ENCODE results near the gene UBQLN3.
A peak's percentile ranks its signal among the peaks of the same experiment; 100 is the strongest.

UBQLN3 gene

GRCh38 chr11:5504403-5504921 lies 5.3 kb downstream of the UBQLN3 start:
- DNase-seq = peak; percentile 11

DNA sequence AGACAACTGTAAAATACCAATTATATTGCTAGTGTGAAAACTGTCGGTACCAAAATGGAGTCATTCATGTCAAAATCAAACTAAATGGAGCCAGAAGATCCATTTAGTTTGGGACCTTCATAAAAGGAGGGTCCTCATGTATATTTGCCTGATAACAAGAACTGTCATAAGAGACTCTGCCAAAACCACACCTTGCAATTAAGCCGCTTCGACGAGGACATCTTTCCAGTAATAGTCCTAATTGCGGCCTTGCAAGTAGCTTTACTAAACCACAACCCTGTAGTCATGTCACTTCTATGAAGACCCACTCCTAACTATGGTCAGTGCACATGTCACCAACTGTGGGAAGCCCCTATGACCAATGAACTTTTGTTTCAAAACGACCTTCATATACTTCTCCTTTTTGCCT lies 9.4 kb downstream of the UBQLN3 start:
- no peak for DNase-seq

GRCh38 chr11:5499671-5500070 lies 10.1 kb downstream of the UBQLN3 start:
- no peak for DNase-seq

DNA sequence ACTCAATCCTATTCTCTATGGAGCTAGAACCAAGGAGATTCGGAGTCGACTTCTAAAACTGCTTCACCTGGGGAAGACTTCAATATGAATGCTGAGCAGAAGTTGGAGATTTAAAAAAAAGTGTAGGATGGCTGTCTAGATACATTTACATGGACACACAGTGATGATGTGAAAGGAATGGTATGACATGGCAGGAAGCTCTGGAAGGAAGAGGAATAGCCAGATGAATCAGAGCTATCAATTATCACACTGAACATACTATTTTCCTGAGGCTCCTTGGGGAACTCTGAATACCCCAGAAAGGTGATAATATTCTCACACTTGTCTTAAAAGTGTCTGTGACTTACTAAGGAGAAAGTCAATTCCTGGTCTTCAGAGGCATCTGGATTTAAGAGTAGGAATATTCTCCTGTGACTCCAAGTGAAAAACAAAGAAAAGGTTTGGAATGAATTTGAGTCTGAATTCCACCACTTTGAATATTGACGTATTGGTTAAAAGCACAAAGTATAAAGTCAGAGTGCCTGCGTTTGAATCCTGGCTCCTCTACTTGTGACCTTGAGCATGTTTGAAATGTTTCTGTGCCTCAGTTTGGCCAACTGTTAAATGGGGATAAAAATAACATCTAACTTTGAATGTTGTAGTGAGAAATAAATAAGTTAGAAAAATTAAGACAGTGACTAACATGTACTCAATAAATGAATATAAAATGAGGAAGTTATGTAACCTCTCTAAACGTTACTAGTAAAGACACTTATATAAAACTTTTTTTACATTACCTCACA lies 20.0 kb downstream of the UBQLN3 start:
- no peak for DNase-seq

DNA sequence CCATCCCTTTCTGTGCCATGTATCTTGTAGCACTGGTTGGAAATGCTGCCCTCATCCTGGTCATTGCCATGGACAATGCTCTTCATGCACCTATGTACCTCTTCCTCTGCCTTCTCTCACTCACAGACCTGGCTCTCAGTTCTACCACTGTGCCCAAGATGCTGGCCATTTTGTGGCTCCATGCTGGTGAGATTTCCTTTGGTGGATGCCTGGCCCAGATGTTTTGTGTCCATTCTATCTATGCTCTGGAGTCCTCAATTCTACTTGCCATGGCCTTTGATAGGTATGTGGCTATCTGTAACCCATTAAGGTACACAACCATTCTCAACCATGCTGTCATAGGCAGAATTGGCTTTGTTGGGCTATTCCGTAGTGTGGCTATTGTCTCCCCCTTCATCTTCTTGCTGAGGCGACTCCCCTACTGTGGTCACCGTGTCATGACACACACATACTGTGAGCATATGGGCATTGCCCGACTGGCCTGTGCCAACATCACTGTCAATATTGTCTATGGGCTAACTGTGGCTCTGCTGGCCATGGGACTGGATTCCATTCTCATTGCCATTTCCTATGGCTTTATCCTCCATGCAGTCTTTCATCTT lies 20.9 kb downstream of the UBQLN3 start:
- DNase-seq = no peak

DNA sequence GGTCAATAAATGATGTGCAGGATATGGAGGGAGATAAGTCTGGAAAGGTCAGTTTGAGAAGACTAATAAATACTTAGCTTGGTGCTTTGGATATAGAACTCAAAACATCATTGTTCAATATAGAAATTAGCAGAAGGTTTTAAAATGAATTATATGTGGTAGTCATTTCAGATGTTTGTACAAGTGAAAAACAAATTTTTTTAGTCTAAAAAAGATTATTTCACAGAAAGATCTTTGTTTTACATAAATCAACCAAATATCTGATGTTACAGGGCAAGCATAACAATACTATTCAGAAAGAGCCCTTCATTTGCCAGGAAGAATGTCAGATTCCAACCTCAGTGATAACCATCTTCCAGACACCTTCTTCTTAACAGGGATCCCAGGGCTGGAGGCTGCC lies 21.4 kb downstream of the UBQLN3 start, which contains the start of gene OR52D1:
TSS of gene OR52D1 (plus strand) at position 301 of the 400 bp plus-strand sequence. CDS start at position 323, 22 bp downstream.
- no peak for DNase-seq

GRCh38 chr11:5486421-5486820 lies 23.3 kb downstream of the UBQLN3 start:
- DNase-seq = no peak

DNA sequence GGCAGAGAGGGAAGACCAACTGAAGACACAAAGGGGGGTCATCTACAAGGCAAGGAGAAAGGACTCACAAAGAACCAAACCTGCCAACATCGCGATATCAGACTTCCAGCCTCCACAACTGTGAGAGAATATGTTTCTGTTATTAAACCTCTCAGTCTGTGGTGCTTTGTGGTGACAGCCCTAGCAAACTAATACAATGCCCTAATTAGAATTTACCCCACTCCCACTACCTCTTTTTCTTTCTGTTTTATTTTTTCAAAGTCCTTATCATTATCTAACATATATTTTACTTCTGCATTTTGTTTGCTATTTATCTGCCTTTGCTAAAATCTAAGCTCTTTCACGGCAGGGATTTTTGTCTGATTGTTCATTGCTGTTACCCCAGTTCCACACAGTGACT lies 23.8 kb downstream of the UBQLN3 start:
- DNase-seq = no peak

- peak; percentile 69 for DNase-seq
These were observed 33.5 kb downstream of the UBQLN3 start for GRCh38 chr11:5476186-5476819.

- DNase-seq = no peak
These were observed 35.8 kb downstream of the UBQLN3 start for GRCh38 chr11:5473921-5474320.

DNA sequence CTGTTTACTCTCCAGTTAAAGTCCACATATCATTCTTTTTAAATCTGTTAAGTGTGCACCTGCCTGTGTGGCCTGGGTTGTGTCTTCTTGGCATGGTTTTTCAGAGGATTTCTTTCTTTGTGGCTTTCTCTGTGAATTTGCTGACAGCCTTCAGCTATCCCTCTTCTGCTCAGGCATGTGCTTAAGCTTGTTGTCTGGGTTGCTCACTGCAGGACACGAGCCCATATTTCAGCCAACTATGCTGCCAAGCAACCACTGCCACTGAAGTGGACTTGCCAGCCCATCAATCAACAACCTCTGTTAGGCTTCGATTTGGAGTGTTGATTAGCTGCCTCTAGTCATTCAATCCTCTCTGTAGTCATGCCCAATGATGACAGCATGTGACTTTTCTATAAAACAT lies 42.2 kb downstream of the UBQLN3 start:
- DNase-seq = no peak

DNA sequence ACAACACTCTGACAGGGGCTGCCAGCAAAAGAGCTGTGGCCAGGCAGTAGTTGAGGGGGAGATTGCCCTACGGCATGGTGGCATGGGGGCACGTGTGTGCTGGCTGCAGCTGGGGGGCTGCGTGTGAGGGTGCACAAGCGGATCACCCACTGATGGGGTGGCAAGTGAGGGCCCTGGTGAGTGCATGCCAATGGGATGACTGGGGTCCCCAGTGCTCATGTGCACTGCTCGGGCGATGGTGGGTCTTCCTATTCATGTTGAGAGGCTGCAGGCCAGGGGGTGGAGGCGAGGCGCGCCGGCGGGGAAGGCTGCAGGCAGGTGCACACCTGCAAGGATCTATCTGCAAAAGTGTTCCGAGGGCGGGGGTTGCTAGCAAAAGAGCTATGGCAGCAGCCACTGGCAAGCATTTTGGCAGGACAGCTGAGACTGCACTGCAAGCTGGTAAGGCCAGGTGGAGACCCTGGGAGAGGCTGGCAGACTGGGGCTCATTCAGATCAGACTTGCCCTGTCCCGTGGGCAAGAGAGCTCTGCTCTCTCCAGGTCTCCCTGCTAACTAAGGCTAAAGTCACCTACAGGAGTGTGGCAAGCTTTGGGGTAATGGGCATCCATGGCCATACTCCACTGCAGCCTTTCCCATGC lies 48.7 kb downstream of the UBQLN3 start:
- no peak for DNase-seq

Data from NCI-H82 (cell line).